HK-2 (cell line): ENCODE results near the gene C21orf91.
"Not testable (repeated sequence)": the region's sequence is repeated elsewhere in the genome, so short reads cannot be mapped to it uniquely, and the experiment has no call there.

Experiments used
- DNase-seq: peaks from one replicate; pipeline ENCODE4 v3.0.0-alpha.2; 2018; ENCODE audit not compliant: unreplicated experiment

The C21orf91 gene

DNA sequence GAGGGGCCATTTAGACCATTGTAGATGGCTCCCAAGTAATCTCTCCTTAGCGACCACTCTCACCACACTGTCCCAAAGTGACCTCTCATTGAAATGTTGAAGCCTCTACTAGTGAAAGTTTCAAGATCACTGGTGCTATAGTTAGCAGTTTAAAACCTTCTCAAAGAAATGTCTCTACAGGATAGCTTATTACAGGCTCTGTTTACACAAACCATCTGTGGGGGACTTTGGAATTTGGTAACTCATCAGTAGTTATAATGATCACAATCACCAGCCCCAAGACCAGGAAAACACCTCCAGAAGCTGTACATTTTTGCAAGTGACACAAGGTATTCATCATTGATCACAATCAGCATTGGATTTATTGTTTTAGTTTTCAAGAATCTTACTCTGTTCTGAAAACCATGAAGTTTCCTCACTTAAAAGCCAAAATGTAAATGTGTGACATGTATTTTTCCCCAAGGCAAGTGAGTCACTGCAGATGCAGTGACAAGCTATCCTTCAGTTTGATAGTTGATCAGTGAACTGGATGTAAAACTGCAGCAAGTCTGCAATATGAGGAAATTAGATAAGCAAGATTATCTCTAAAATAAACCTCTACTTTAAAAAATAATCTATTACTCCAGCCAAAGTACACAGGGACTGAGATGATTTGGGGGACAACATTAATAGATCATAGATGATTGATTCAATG, 41.9 kb downstream of the C21orf91 start:
- DNase-seq, result no peak

GRCh38 chr21:17775431-17776126, 43.6 kb downstream of the C21orf91 start:
- DNase-seq, result no peak

- DNase-seq, result not testable (repeated sequence)
Measured at GRCh38 chr21:17775021-17775420, 44.1 kb downstream of the C21orf91 start.

DNA sequence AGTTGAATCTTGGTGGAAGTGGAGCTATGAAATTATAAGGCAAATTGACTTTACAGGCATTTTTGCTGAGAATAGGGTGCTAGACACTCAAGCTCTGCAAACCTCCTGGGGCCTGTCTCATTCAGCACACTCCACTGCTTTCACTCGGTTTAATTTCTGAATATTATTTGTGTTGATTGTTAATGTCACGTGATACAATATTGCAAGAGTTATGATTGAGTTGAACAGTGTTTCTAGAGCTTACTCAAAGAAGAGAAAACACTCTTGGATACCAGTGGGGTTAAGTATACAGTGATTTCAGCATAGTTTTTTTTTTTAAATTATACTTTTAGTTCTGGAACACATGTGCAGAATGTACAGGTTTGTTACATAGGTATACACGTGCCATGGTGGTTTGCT, 49.7 kb downstream of the C21orf91 start:
- DNase-seq, result no peak

DNA sequence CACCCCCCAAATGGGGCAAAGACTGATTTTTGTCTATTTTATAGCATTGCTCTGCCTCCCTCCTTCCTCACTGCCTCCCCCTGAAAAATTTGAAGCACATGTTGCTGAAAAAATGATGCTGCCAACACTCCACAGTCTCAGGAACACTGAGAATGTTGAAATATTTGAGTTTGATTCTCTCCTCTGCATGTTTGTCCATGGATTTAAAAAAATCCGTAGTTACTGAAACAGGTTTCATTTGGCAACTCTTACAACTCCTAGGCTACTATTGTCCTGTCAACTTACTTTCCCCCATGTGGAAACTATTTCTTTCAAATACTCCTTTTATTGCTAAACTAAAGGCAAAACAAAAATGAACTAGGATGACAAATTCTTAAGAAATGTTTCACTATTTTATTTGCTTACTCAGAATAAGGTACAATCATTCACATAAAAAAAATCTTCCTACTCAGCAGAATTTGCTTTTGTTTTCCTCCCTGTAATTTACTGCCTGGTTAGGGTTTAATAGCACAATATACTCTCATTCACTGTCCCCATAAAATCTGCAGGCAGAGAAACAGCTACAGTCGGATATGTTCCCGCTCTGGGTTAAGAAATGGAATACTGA, 50.2 kb downstream of the C21orf91 start:
- DNase-seq, result no peak

DNA sequence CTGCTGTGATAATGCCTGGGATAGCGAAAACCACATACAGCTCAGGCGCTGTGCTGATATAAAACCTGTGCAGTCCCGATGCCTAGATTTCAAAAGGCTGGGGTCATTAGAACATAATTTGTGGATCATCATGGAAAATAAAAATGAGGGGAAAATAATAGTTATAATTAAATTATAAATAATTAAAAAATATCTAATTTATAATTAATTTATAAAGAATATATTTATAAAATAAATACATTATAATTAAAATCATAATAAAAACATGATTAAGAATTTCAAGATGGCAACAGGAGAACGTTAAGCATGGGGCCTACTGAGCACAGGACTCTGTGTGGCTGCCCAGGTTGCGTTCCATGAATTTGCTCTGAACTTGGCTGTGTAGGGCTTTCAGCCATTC, 53.9 kb downstream of the C21orf91 start:
- DNase-seq, result no peak

- DNase-seq, result no peak
Measured at GRCh38 chr21:17763288-17764037, 55.7 kb downstream of the C21orf91 start.

DNA sequence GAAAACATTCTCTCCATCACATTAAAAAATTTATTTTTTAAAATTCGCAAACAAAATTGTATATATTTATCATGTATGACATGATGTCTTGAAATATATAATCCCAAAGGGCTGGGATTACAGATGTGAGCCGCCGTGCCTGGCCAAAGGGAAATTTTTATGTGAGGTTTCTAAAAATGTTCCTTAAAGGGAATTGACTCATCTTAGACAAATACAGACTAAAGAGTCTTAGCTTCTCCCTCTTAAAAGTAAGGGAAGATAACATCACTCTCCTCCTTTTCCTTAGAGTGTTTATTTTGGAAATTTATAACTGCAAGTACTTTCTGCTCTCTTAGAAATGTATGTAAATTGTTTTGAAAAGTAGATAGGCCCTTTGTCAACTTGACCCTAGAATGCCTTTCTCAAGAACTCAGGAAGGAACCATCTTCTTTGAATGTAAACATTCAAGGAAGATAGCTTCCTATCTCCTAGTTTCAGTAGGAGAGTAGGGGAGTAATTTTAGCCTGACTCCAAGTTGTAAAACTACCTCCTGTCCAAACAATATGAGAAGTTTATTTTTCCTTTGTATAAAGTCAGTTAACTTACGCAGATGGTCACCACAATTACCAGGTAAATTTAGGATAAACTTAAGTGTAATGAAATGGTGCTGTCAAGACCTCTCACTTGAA, 59.5 kb downstream of the C21orf91 start:
- DNase-seq, result no peak

- DNase-seq, result no peak
Measured at GRCh38 chr21:17758683-17759082, 60.5 kb downstream of the C21orf91 start.

DNA sequence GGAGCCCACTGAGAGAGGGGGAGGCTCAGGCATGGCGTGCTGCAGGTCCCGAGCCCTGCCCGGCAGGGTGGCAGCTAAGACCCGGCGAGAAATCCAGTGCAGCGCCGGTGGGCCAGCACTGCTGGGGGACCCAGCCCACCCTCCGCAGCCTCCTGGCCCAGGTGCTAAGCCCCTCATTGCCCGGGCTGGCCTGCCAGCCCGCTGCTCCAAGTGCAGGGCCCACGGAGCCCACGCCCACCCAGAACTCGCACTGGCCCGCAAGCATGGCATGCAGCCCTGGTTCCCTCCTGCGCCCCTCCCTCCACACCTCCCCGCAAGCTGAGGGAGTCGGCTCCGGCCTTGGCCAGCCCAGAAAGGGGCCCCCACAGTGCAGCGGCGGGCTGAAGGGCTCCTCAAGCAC, 61.5 kb downstream of the C21orf91 start:
- DNase-seq, result no peak

- no peak for DNase-seq
Measured at GRCh38 chr21:17753736-17754135, 65.4 kb downstream of the C21orf91 start.

DNA sequence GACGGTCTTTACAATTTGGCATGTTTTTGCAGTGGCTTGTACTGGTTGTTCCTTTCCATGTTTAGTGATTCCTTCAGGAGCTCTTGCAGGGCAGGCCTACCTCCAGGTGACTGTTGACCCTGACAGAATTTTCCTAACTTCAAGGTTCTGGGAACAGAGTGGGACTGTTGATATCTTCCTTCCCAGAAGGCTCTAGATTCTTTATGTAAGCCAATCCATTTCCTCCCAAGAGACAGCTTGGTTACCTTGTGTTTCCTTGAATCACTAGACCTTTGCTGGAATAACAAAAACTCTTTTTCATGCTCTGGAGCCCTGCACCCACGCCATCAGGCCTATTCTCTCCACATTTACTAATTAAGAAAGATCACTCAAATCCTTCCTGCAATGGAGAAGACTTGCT, 67.0 kb downstream of the C21orf91 start:
- DNase-seq, result no peak

DNA sequence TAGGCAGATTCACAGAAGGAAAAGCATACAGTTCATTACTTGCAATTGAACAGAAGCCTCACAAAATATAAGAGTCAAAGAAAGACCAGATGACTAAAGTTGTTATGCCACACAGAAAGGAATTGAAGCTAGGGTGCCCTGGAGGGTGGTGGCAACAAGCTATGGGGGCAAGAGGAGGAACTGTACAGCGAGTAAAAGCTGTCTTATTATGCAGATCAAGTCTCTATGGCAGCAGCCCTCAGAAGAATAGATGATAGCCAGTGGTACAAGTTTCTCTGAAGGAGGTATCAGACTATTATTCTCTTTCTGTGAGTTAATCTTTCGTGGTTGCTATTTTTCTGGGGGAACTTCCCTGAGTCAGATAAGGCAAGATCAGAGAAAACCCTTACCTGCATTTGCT, 72.2 kb downstream of the C21orf91 start:
- DNase-seq, result no peak

DNA sequence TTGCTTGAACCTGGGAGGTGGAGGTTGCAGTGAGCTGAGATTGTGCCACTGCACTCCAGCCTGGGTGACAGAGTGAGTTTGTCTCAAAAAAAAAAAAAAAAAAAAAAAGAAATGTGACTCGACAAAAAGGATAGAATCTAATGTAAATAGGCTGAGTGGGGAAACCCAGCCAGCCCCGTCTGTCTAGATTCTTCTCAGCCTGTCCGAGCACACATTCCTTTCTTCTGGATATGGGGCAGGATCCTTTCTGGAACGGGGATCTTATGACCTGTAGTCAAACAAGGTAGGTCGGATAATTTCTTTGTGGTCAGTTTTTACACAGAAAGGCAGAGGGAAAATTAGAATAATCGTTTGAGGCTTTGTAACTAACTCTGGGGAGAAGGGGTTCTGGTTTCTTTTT, 74.1 kb downstream of the C21orf91 start:
- no peak for DNase-seq

GRCh38 chr21:17742940-17743592, 76.1 kb downstream of the C21orf91 start:
- no peak for DNase-seq

DNA sequence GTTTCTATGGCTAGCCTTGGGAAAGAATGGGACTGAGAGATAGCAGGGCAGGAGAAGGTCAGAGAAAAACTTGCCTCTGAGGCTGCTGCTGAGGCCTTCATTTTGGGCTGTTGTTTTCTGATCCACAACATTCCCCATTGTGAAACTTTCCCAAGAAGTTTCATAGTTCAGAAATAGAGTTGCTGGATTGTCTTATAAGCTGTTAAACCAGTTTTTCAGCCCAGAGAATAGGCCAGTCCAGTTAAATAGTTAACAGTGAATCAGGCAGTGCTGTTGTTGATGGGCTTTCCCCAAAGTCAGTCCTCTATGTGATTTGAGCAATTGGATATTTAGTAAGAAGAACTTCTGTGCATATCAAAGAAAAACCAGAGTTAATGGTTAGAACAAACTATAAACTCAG, 77.0 kb downstream of the C21orf91 start:
- no peak for DNase-seq
